Fibroblast of lung (primary cell): Measurements from ENCODE around the gene PDE10A. TPM values are rescaled to one million over a fixed set of nuclear protein-coding genes. Genes with fewer than 3 reads are reported as not detected.

Experiments
- DNase-seq, 2 donors: peaks; one replicate each; pipeline versions ENCODE4 v3.0.0 to v3.0.0-alpha.2; 2010; ENCODE audit warnings: low read depth in 2 of 2
- H2AFZ ChIP-seq: 2 replicates; pipeline ENCODE4 v1.5.1; 2012; ENCODE audit warnings: low read length, control low read depth, inconsistent platforms
- H3K27ac ChIP-seq: 2 replicates; pipeline ENCODE4 v1.5.1; 2011; ENCODE audit warnings: low read length, control low read depth; ENCODE audit not compliant: insufficient read depth
- H3K27me3 ChIP-seq: 2 replicates; pipeline ENCODE4 v1.5.1; 2011; ENCODE audit warnings: mild to moderate bottlenecking, low read length; ENCODE audit not compliant: control insufficient read depth, insufficient read depth
- H3K36me3 ChIP-seq: 2 replicates; pipeline ENCODE4 v1.5.1; 2011; ENCODE audit warnings: low read length; ENCODE audit not compliant: control insufficient read depth, insufficient read depth
- H3K4me1 ChIP-seq: 2 replicates; pipeline ENCODE4 v1.5.1; 2011; ENCODE audit warnings: low read length; ENCODE audit not compliant: control insufficient read depth, insufficient read depth; ENCODE audit errors: extremely low read depth
- H3K4me2 ChIP-seq: 2 replicates; pipeline ENCODE4 v1.5.1; 2011; ENCODE audit warnings: low read length, control low read depth; ENCODE audit not compliant: insufficient read depth; ENCODE audit errors: extremely low read depth
- H3K4me3 ChIP-seq, 4 experiments: fragments of 200-600 bp in 1 of 4; sonication (generic) in 1 of 4; replicated peaks in 1 of 4; 2 replicates each; pipeline ENCODE4 v1.5.1; 2011 to 2016; ENCODE audit warnings: low read length in 4 of 4, low read depth in 3 of 4, mild to moderate bottlenecking in 3 of 4, control low read depth in 2 of 4, inconsistent platforms in 1 of 4, mixed read lengths in 1 of 4; ENCODE audit not compliant: insufficient read depth in 1 of 4; ENCODE audit errors: control extremely low read depth in 1 of 4
- H3K79me2 ChIP-seq: 2 replicates; pipeline ENCODE4 v1.5.1; 2012; ENCODE audit warnings: mild to moderate bottlenecking, low read length, inconsistent platforms; ENCODE audit not compliant: control insufficient read depth, insufficient read depth
- H3K9ac ChIP-seq: 2 replicates; pipeline ENCODE4 v1.5.1; 2011; ENCODE audit warnings: mild to moderate bottlenecking, low read length, control low read depth; ENCODE audit not compliant: insufficient read depth
- H3K9me3 ChIP-seq: 2 replicates; pipeline ENCODE4 v1.5.1; 2012; ENCODE audit warnings: low read depth, low read length; ENCODE audit not compliant: control insufficient read depth, insufficient read depth
- H4K20me1 ChIP-seq: 2 replicates; pipeline ENCODE4 v1.5.1; 2011; ENCODE audit warnings: low read length; ENCODE audit not compliant: control insufficient read depth, insufficient read depth; ENCODE audit errors: extremely low read depth
- CTCF ChIP-seq, 2 donors: IDR thresholded peaks in 1 of 2; conservative IDR thresholded peaks in 1 of 2; 1 replicate in 1 of 2; 2 replicates in 1 of 2; pipeline ENCODE4 v1.5.1; 2011 to 2012; ENCODE audit warnings: low read length in 2 of 2, control low read depth in 1 of 2, inconsistent platforms in 1 of 2, low read depth in 1 of 2, mild to moderate bottlenecking in 1 of 2
- EZH2 ChIP-seq: IDR thresholded peaks from 2 replicates; pipeline ENCODE4 v1.5.1; 2012; ENCODE audit warnings: low read length, control low read depth, mild to moderate bottlenecking; ENCODE audit errors: missing control alignments
- polyA plus RNA-seq, 2 donors: library from polyadenylated mRNA; depleted of rRNA in 1 of 2; stranded (reverse) in 1 of 2; unstranded in 1 of 2; fragments of >200 nt; gene quantifications; 2 replicates each; pipeline ENCODE4 v1.2.1, GENCODE V29; 2011 to 2012; ENCODE audit warnings: missing spikeins in 1 of 2
- total RNA-seq: library from RNA; depleted of rRNA; stranded (reverse); fragments of >200 nt; gene quantifications from 2 replicates; pipeline ENCODE4 v1.2.1, GENCODE V29; 2014

PDE10A gene
- total and polyA plus RNA-seq, 2 donors (not counting 1 experiment from before 2014, with no cell fraction given) = under 0.01 to 0.19 TPM

GRCh38 chr6:165453395-165453794, 209.6 kb downstream of the PDE10A start:
- no peak overlapping the region for H3K4me3 ChIP-seq
- H3K36me3 ChIP-seq = no peaks in the 10 kb centered on the region
- no peaks in the 10 kb centered on the region for H4K20me1 ChIP-seq
- TF ChIP-seq EZH2 = no peak
- TF ChIP-seq CTCF (conservative IDR thresholded peaks at IDR 0.05 in 1 of 2, IDR thresholded peaks at IDR 0.05 in 1 of 2; ENCODE audit: low read depth in 1 of 2, low read length in 2 of 2) = no peak
- H3K27me3 ChIP-seq = no peaks in the 10 kb centered on the region
- no peak overlapping the region for H3K4me2 ChIP-seq
- H3K27ac ChIP-seq = no peak overlapping the region
- no peak for DNase-seq
- H2AFZ ChIP-seq = no peak overlapping the region
- no peaks in the 10 kb centered on the region for H3K9me3 ChIP-seq
- no peaks in the 10 kb centered on the region for H3K79me2 ChIP-seq
- no peaks in the 10 kb centered on the region for H3K4me1 ChIP-seq
- H3K9ac ChIP-seq = no peak overlapping the region

GRCh38 chr6:165451838-165452237, 211.2 kb downstream of the PDE10A start:
- Histone ChIP-seq H3K9ac (no peak overlapping the region), H3K9me3 (no peaks in the 10 kb centered on the region), H2AFZ (no peak overlapping the region), H3K4me3 (no peak overlapping the region), H3K4me1 (no peaks in the 10 kb centered on the region), H3K36me3 (no peaks in the 10 kb centered on the region), H3K79me2 (no peaks in the 10 kb centered on the region), H4K20me1 (no peaks in the 10 kb centered on the region), H3K27me3 (no peaks in the 10 kb centered on the region), H3K4me2 (no peak overlapping the region), H3K27ac (no peak overlapping the region)
- TF ChIP-seq EZH2 = no peak
- no peak for TF ChIP-seq CTCF (conservative IDR thresholded peaks at IDR 0.05 in 1 of 2, IDR thresholded peaks at IDR 0.05 in 1 of 2; ENCODE audit: low read depth in 1 of 2, low read length in 2 of 2)
- no peak for DNase-seq

- TF ChIP-seq CTCF (conservative IDR thresholded peaks at IDR 0.05 in 1 of 2, IDR thresholded peaks at IDR 0.05 in 1 of 2; ENCODE audit: low read depth in 1 of 2, low read length in 2 of 2) (no peak), EZH2 (no peak)
- DNase-seq = no peak
Measured at GRCh38 chr6:165448210-165448609, 214.8 kb downstream of the PDE10A start.

More at GRCh38 chr6:165448210-165448609, 214.8 kb downstream of the PDE10A start:
- Histone ChIP-seq H3K4me2 (no peak overlapping the region), H4K20me1 (no peaks in the 10 kb centered on the region), H3K27me3 (no peaks in the 10 kb centered on the region), H3K4me3 (no peak overlapping the region), H3K36me3 (no peaks in the 10 kb centered on the region), H3K4me1 (no peaks in the 10 kb centered on the region), H3K9me3 (no peaks in the 10 kb centered on the region), H2AFZ (no peak overlapping the region), H3K27ac (no peak overlapping the region), H3K79me2 (no peaks in the 10 kb centered on the region), H3K9ac (no peak overlapping the region)
